G401 (cell line): ENCODE measurements around the gene SKAP2. TPM values are rescaled to one million over a fixed set of nuclear protein-coding genes. Genes with fewer than 3 reads are reported as not detected.

Source experiments
- DNase-seq: peaks from one replicate; pipeline ENCODE4 v3.0.0-alpha.2; 2015; ENCODE audit warnings: low spot score
- in situ Hi-C: cut with HindIII; loops from 2 replicates; pipeline ENCODE4 v1.10.0; 2016; ENCODE audit warnings: low sequenced_read_pairs, mixed read lengths
- total RNA-seq: library from RNA; depleted of rRNA; stranded (reverse); fragments of >200 nt; shearing (Covaris generic); gene quantifications from 2 replicates; pipeline ENCODE4 v1.2.3, GENCODE V29; 2014

SKAP2 gene
- total RNA-seq, 1 experiment from 2014 or later, result 16.2 TPM

DNA sequence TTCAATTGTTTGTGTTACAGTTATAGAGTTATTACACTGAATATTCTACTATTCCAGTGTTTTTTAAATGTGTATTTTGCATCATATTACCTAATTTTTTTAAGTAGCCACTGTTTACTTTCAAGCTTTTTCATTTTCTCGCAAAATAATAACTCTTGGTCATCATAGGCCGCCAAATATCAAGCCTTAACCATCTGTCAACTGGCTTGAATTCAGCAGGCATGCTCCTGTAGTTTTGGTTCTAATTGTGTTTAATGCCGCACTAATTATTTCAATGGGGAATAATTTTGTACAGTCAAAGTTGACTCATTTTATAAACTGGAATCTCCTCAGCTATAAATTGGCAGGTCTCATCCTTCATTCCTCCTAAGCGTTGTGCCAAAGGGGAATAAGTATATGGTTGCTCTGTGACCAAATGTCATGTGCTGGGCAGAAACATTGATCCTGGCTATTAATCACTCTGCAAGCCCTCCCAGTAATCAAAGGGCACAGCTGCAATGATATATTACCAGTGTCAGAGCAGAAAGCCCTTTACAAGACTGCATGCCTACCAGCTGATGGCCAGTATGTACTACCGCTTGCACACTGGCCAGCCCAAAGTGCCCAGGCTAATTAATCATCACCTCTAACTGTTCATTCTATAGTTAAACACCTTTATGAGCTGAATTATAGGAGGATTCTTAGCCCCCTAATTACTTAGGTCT, 74.8 kb downstream of the SKAP2 start:
- peak; percentile 58 for DNase-seq
- in situ Hi-C loops, result no loop called here

DNA sequence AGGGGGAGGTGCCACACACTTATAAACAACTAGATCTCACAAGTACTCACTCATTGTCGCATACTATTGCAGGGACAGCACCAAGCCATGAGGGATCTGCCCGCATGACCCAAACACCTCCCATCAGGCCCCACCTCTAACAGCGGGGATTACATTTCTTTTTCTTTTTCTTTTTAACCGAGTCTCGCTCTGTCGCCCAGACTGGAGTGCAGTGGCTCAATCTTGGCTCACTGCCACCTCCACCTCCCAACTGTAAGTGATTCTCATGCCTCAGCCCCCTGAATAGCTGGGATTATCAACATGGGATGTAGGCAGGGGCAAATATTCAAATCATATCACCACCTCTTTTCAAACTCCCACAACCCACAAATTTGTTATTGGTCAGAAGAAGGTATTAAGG, 76.7 kb downstream of the SKAP2 start:
- in situ Hi-C loops, result no loop called here

DNA sequence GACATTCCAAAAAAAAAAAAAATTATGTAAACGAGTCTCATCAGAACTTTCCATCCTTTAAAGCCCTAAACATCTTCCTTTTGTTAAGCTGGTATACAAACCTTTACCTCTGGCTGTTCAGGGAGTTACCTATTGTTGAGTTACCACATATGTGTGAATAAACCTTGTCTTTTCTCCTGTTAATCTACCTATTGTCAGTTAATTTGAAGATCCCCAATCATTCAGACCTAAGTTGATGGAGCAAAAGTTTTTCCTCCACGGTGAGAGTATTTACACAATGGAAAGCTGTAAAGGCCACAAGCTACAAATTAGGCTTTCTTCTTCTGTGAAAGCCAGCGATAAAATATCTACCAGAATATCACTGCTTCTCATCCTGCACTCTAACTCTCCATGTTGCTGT, 80.3 kb downstream of the SKAP2 start:
- in situ Hi-C loops, result no loop called here
- no peak for DNase-seq

More for the DNA sequence above, 76.7 kb downstream of the SKAP2 start:
- DNase-seq, result peak; percentile 10

DNA sequence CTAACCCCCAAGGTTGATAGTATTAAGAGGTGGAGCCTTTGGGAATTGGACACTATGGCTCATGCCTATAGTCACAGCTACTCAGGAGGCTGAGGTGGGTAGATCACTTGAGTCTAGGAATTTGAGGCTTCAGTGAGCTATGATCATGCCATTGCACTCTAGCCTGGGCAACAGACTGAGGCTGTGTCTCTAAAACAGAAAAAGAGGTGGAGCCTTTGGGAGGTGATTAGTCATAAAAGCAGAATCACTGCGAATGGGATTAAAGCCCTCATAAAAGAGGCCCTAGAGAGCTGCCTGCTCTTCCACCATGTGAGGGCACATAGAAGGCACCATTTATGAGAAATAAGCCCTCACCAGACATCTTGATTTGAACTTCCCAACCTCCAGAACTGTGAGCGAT, 81.9 kb downstream of the SKAP2 start:
- in situ Hi-C loops, result no loop called here

DNA sequence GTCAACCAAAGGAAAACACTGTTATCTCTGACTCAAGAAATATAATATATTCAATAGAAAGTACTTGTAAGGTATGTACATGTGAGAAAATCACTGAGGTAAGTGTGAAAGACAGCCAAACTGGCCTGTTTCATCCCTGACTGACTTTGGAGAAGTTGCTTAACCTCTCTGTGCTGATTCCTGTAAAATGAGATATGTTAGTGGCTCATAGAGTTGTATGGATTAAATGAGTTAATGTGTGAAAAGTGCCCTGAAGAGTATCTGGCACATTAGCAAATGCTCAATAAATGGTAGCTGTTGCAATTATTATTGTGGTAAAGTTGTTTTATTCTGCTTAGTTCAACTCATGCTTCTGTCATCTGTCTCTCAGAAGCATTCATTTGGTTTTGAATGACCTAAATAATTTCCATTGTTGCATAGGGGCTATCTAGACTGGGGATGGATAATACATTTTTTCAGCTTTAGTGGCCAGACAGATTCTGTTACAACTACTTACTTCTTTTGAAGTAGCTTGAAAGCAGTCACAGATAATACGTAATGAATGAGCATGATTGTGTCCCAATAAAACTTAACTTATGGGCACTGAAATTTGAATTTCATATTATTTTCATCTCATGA, 84.3 kb downstream of the SKAP2 start:
- in situ Hi-C loops, result no loop called here
- DNase-seq, result no peak

More for the DNA sequence above, 81.9 kb downstream of the SKAP2 start:
- DNase-seq, result no peak

DNA sequence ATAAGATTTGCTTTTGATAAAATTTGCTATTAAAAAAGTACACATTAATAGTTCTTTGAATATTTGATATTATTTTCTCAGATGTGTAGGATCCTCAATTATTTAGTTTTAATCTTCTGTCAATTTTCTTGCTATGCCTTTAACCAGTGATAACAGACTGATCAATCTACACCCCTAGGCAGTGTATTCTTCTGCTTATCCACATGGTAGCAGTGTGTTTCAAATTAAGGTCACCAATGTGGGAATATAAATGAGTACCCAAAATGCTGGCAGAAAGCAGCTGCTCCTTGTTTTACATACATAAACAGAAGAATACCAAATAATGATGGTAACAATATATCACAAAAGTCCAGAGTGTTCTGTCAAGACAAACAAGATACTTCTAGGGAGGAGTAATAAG, 87.0 kb downstream of the SKAP2 start:
- in situ Hi-C loops, result no loop called here
- DNase-seq, result no peak

DNA sequence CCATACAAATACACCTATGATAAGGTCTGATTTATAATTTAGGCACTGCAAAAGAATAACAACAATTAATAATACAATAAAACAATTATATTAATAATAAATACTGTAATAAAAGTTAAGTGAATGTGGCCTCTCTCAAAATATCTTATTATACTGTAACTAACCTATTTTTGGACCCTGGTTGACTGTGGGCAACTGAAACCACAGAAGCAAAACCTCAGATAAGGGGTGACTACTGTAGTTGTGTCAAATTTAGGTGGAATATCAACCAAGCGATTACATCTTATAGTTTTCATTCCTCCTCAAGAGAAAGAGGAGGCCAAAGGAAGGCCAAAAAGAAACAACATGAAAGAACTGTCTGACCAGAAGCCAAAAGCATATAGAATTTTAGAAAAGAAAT, 103.9 kb downstream of the SKAP2 start:
- in situ Hi-C loops, result no loop called here

DNA sequence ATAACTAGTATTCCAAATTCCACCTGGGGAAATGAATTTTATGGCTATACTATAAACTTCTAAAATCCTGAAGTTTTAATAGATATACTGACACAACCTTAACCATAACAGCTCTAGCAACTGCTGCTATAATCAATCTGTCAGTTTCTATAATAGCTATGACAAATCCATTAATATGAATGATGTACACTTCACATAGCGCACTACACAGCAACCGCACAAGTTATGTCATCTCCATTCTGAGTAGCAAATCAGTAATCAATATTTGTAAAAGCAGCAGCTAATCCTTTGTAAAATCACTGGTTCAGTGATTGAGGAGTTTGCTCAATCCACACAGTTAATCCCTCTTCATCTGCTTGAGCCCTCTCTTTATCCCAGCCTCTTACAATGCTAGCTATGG, 105.3 kb downstream of the SKAP2 start:
- in situ Hi-C loops, result no loop called here
- DNase-seq, result no peak

More for the DNA sequence above, 103.9 kb downstream of the SKAP2 start:
- DNase-seq, result no peak

DNA sequence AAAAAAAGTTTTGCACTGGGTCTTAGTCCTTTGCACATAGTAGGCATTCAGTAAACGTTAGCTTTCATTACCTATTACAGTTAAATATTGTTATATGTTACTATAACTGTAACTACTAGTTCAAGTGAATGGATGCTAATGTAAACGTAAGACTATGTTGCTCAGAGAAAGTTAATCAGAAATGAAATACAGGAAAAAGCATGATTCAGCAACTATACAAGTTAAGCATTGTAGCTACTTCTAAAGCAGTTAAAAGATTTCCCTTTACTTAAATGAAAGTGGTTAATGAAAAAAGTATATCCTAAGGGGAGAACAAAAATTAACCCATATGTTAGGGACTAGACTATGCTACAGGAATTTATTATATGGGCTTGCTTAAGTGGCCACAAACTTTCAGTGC, 121.2 kb downstream of the SKAP2 start:
- DNase-seq, result no peak
- in situ Hi-C loops, result no loop called here

DNA sequence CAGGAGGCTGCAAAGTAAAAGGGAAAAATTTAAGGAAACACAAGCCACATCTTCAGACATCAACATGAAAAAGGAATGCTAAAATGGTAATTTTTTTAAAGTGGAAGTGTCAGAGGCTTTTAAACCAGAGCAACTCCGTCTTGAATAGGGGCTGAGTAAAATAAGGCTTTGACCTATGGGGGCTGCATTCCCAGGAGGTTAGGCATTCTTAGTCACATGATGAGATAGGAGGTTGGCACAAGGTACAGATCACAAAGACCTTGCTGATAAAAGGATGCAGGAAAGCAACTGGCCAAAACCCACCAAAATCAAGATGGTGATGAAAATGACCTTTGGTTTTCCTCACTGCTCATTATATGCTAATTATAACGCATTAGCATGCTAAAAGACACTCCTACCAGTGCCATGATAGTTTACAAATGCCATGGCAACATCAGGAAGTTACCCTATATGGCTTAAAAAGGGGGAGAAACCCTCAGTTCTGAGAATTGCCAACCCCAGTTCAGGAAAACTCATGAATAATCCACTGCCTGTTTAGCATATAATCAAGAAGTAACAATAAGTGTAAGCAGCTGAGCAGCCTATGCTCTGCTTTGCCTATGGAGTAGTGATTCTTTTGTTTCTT, 128.3 kb downstream of the SKAP2 start:
- in situ Hi-C loops, result no loop called here
- DNase-seq, result no peak

DNA sequence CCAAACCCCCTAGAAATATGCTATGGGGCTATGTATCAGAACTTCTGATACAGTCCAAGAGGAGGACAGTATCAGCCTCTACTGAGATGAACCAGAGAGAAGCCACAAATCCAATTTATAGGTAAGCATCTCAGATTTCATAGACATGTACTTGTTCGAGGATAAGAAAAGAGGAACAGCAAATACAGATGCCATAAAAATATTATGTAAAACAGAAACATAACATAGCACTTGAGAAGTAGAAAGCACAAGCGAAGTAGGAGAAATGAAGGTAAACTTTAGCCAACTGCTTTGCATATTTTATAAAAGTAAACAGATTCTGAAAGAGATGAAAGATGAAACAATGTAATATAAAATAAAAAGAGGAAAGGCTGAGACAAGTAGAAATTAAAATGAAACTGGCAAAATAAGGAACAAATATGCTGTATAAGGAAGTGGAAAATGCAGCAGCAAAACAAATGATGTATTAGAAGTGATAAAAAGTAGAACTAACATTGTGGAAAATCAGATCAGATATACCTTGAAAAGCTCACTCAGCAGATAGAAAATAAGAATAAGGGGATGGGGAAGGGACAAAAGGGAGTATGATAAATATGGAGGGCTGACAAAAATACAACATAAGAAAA, 135.1 kb downstream of the SKAP2 start:
- in situ Hi-C loops, result no loop called here

DNA sequence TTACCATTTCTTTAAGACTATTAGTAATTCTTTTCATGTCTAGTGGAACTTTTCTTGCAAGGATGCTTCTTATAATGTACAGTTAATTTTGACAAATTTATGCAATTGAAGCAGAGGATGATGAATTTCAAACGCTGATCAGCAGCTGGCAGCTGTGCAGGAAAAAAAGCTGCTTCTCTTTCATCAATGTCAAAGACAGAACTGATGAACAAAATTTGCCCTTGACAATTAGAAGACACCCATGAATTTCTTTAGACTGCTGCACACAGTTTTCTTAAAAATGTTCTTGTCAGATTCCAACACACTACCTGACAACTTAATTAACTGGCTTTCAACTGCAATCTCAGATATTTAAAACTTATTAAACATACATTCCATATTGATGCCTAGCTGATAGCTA, 138.3 kb downstream of the SKAP2 start:
- no peak for DNase-seq
- in situ Hi-C loops, result no loop called here

More for the DNA sequence above, 135.1 kb downstream of the SKAP2 start:
- no peak for DNase-seq

DNA sequence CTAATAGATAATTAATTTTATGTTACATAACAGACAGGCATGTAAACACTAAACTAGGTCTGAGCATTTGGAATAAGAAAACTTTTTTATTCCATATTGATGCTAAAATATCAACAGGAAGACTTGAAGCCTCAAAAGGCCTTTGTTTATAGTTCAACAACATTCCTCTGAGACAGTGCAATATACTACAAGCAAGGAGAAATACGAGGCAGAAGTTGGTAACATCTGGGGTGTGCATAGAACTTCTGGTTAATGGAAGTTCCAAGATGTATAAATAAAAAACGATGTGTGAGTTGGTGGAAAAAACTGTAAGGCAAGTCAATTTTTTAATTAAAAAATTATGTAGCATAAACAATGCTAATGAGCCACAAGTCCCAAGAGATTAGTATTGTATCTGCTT, 139.6 kb downstream of the SKAP2 start:
- no peak for DNase-seq

DNA sequence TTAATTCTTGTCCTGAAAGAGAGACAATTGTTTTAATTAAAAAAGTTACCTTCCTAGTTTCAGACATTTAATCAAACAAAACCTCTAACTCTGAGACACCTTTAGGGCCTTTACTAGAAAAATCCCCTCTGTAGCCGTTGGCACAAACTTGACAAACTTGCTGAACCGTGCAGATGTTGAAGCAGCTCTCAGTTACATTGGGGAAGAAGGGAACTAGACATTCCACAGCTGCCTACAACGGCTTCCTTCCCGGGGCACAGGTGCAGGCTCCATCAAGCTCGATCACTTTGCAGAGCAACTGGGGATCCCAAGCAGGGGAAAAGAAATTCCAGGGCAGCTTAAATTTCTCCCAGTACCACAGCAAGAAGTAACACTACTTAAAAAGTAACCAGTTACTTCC, 141.3 kb downstream of the SKAP2 start:
- in situ Hi-C loops, result no loop called here
- DNase-seq, result no peak

More for the DNA sequence above, 139.6 kb downstream of the SKAP2 start:
- in situ Hi-C loops, result no loop called here

DNA sequence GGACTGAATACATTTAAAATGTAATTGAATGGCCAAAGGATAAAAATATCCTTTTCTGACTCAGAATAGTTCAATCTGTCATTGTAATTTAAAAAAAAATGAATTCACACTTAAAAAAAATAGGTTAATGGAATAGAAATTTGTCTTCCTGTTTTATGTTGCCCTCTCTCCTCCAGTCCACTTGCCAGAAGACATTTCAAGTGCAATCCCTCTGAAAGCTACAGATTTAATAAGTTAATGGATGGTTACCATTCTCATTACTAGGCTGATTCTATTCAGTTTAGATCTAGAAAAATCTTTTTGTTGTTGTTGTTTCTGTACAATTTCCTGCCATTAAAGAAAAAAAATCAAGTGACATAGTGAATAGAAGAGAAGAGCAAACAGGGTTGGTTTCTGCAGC, 142.9 kb downstream of the SKAP2 start:
- in situ Hi-C loops, result no loop called here
- no peak for DNase-seq

DNA sequence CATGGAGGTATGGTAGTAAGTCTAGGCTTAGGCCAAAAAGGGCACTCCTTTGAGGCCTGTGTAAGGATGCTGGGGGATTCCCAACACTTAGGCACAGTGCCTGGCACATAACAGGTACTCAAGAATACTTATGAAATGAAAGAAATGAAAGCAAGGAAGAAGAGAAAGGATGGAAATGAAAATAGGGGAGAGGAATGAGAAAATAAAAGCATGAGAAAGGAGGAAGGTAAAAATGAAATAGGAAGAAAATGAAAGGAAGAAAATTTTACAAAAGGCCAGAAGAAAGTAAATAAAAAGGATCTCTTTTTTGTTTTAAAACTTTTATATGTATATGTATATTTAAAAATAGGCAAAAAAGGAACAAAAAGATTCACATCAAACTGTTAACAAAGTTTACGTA, 146.3 kb downstream of the SKAP2 start:
- in situ Hi-C loops, result no loop called here

DNA sequence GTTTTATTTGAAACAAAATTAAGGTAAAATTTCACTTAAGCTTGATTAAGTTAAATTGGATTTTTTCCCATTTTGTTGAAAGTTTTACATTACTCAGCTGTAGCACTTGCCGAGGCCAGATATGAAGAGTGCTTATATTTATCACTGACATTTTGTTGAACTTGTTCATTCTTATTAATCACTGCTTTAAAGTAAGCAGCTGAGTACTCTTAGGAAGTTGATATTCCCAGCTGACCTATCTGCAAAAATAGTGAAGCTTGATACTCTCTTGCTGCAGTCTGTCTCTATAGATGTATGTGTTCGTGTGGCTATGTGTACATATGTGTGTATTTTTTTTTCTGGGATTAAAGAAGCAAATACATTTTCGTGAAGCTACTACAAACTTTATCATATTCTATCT, 150.0 kb downstream of the SKAP2 start:
- in situ Hi-C loops, result no loop called here
- DNase-seq, result no peak

More for the DNA sequence above, 146.3 kb downstream of the SKAP2 start:
- DNase-seq, result no peak

DNA sequence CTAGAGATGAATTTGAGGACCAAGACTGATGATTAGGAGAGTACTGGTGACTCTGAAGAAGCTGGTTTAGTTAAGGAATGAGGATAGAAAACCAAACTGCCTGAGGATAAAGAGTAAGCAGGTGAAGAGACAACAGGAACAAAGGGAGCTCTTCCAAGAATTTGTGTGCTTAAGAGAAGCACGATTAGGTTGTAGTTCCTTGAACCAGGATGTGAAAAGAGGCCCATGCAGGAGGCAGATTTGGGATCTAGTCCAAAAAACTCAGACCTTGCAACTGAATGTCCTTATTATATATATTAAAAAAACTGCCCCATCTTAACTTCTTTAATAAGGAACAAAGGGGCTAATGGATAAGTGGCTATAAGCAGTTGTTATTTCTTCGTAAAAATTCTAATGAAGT, 150.4 kb downstream of the SKAP2 start:
- DNase-seq, result no peak
- in situ Hi-C loops, result no loop called here

DNA sequence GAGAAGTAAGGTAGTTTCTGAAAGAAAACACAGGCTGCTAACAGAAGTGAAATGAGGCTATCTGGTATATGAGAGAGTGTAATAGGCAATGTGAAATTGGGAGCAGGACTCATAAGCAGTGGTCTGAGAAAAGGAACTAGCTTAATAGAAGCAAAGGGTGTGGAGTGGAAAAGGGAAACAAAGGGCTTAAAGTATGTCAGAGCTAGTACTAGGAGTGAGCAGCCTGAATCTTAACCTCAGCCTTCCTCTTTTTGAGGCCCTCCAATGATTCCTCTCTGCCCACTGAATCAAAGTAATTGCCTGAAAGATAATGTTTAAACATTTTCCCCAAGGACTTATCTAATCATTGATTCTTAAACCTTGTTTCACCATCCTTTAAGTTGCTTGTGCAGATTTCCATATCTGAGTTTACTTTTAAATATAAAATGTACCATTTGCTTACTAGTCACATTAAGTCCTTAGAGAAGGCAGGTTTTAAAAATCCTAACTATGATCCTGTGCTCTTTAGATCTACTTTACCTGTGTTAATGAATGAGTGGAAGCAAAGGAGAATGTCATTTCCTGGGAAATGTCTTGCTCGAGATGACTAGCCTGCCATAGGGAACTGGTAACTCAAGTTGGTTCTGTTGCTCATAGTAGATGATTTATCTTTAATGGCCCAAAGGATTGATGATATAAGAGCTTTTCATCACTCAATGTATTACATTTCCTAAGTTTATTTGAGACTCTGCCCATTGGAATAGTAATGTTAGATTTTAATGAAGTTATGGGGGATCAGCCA, 155.0 kb downstream of the SKAP2 start:
- no peak for DNase-seq

More for the DNA sequence above, 155.0 kb downstream of the SKAP2 start:
- in situ Hi-C loops, result no loop called here
